ENCODE measurements around the gene CCNY.

DNA sequence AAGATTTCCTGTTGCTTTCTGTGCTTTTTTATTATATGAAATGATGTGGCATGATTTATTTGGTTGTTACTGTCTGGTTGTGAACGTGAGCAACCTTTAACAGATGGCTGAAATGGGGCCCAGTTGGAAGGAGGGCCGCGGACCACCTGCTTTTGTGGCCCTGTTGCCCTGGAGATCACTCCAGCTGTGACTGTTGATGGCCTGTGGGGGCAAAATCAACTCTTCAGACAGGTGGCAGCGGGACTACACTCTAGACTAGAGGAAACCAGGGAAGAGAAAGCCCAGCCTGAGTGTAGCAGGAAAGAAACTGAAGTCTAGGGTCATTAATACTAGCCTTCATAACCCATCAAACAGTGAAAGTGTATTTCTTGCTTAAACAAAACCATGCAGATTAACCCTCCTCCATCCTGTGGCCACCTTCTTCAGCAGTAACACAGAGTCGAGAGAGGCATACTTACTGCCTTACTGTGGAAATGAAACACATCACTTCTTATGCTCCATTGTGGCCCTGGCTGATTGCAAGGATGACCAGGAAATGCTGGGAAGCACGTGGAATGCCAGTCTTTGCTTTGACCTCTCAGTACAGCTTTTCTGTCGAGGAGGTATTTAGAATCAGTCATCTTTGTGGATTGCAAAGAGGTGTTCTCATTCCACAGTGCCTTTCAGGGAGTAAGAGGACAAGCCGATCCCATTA, 80.5 kb downstream of the CCNY start:
- TF ChIP-seq, protein P1, sequence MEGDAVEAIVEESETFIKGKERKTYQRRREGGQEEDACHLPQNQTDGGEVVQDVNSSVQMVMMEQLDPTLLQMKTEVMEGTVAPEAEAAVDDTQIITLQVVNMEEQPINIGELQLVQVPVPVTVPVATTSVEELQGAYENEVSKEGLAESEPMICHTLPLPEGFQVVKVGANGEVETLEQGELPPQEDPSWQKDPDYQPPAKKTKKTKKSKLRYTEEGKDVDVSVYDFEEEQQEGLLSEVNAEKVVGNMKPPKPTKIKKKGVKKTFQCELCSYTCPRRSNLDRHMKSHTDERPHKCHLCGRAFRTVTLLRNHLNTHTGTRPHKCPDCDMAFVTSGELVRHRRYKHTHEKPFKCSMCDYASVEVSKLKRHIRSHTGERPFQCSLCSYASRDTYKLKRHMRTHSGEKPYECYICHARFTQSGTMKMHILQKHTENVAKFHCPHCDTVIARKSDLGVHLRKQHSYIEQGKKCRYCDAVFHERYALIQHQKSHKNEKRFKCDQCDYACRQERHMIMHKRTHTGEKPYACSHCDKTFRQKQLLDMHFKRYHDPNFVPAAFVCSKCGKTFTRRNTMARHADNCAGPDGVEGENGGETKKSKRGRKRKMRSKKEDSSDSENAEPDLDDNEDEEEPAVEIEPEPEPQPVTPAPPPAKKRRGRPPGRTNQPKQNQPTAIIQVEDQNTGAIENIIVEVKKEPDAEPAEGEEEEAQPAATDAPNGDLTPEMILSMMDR (IDR thresholded peaks at IDR 0.05), result no peak
- no peak for TF ChIP-seq SOX15 (CRISPR knock-in tag; IDR thresholded peaks at IDR 0.05)
- TF ChIP-seq, protein P2, sequence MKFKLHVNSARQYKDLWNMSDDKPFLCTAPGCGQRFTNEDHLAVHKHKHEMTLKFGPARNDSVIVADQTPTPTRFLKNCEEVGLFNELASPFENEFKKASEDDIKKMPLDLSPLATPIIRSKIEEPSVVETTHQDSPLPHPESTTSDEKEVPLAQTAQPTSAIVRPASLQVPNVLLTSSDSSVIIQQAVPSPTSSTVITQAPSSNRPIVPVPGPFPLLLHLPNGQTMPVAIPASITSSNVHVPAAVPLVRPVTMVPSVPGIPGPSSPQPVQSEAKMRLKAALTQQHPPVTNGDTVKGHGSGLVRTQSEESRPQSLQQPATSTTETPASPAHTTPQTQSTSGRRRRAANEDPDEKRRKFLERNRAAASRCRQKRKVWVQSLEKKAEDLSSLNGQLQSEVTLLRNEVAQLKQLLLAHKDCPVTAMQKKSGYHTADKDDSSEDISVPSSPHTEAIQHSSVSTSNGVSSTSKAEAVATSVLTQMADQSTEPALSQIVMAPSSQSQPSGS (CRISPR knock-in tag; IDR thresholded peaks at IDR 0.05; ENCODE audit: borderline replicate concordance, low read depth), result no peak
- TF ChIP-seq, protein P3, sequence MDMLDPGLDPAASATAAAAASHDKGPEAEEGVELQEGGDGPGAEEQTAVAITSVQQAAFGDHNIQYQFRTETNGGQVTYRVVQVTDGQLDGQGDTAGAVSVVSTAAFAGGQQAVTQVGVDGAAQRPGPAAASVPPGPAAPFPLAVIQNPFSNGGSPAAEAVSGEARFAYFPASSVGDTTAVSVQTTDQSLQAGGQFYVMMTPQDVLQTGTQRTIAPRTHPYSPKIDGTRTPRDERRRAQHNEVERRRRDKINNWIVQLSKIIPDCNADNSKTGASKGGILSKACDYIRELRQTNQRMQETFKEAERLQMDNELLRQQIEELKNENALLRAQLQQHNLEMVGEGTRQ (CRISPR knock-in tag; IDR thresholded peaks at IDR 0.05), result no peak
- TF ChIP-seq GRHL2 (CRISPR knock-in tag; IDR thresholded peaks at IDR 0.05; ENCODE audit: insufficient replicate concordance, severe bottlenecking), result no peak
- no peak for TF ChIP-seq ZNF232 (CRISPR knock-in tag; IDR thresholded peaks at IDR 0.05)
- TF ChIP-seq NR2C2 (CRISPR knock-in tag; IDR thresholded peaks at IDR 0.05), result no peak
- TF ChIP-seq ZBTB21 (CRISPR knock-in tag; IDR thresholded peaks at IDR 0.05; ENCODE audit: borderline replicate concordance), result no peak
- no peak for TF ChIP-seq FOXK1 (CRISPR knock-in tag; IDR thresholded peaks at IDR 0.05)
- TF ChIP-seq HMGXB4 (CRISPR knock-in tag; IDR thresholded peaks at IDR 0.05), result no peak
- no peak for TF ChIP-seq SMAD3 (CRISPR knock-in tag; IDR thresholded peaks at IDR 0.05; ENCODE audit: borderline replicate concordance)
- no peak for TF ChIP-seq CBFB (CRISPR knock-in tag; IDR thresholded peaks at IDR 0.05; ENCODE audit: low read depth)
- TF ChIP-seq, protein P4, sequence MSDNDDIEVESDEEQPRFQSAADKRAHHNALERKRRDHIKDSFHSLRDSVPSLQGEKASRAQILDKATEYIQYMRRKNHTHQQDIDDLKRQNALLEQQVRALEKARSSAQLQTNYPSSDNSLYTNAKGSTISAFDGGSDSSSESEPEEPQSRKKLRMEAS (CRISPR knock-in tag; IDR thresholded peaks at IDR 0.05), result no peak

All from WTC11 (cell line).